ENCODE results near the gene WDR76.
A peak's percentile ranks its signal among the peaks of the same experiment; 100 is the strongest.

The WDR76 gene

DNA sequence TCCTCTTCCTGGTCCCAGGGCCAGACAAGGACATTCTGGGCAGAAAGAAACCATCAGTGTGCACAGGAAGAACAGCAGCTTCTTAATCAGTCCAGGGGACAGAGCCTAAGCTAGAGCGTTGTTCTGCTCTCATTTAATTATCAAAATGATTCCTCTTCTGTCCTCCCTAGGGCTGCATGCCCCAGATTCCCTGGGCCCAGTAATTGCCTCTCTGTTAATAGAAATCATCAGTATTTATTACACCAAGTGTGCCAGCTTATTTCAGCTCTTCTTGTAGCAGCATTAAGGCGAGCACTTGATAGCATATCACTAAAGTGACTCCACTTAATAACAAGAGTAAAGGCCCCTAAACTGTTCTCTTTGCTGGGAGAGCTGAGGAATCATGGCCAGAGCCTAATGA lies 72.1 kb downstream of the WDR76 start:
- no peak for TF ChIP-seq CTCF (IDR thresholded peaks at IDR 0.05; ENCODE audit: insufficient read depth, low read length, poor library complexity, severe bottlenecking)
- no peak for DNase-seq (ENCODE audit: extremely low read depth, insufficient read length)
- Histone ChIP-seq H3K36me3 (ENCODE audit: control insufficient read depth, insufficient read depth, low read length) (no peaks in the 10 kb centered on the region), H3K27me3 (replicated peaks; ENCODE audit: control insufficient read depth, insufficient read depth, low read length) (no peaks in the 10 kb centered on the region), H3K4me3 (replicated peaks; ENCODE audit: low read depth, low read length) (no peak overlapping the region)

DNA sequence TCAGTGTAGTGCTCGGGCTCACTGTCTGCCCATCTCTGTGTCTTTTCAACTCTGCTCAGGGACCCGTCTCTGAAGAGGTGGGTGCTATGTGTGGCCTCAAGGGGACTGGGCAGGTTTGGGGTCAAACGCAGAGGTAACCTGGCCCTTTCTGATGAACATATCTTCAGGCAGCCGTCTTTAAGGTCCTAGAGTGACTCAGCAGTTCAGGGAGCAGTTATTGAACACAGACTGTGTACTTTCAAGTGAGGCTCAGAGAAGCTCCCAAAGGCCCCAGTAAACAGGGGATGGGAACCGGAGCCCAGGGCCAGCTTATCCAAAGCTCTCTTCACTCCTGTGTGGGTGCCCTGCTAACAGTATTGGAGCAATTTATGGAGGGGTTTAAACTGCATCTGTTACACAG lies 73.1 kb downstream of the WDR76 start:
- no peak for TF ChIP-seq CTCF (IDR thresholded peaks at IDR 0.05; ENCODE audit: insufficient read depth, low read length, poor library complexity, severe bottlenecking)
- DNase-seq (ENCODE audit: extremely low read depth, insufficient read length) = no peak
- Histone ChIP-seq H3K4me3 (replicated peaks; ENCODE audit: low read depth, low read length) (no peak overlapping the region), H3K36me3 (ENCODE audit: control insufficient read depth, insufficient read depth, low read length) (no peaks in the 10 kb centered on the region), H3K27me3 (replicated peaks; ENCODE audit: control insufficient read depth, insufficient read depth, low read length) (no peaks in the 10 kb centered on the region)

- Histone ChIP-seq H3K27me3 (replicated peaks; ENCODE audit: control insufficient read depth, insufficient read depth, low read length) (no peaks in the 10 kb centered on the region), H3K36me3 (ENCODE audit: control insufficient read depth, insufficient read depth, low read length) (no peaks in the 10 kb centered on the region), H3K4me3 (replicated peaks; ENCODE audit: low read depth, low read length) (no peak overlapping the region)
- no peak for DNase-seq (ENCODE audit: extremely low read depth, insufficient read length)
- no peak for TF ChIP-seq CTCF (IDR thresholded peaks at IDR 0.05; ENCODE audit: insufficient read depth, low read length, poor library complexity, severe bottlenecking)
These were observed 74.2 kb downstream of the WDR76 start for GRCh38 chr15:43900996-43901395.

DNA sequence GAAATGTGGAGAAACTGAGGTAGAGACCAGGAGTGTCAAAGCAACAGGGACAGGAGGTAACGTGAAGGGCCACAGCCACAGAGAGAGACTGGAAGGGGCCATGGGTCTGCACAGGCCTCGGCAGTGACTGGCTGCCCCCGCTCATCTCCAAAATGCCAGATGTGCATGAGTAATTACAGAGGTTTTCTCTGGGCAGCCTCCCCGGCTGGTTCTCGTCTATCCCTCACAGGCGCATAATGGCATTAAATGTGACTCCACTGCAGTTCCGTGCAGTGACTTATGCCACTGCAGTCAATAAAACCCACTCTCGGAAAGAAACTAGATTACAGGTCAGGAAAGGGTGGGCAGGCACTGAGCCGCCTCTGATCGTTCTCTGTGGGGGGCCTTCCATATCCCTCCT lies 74.7 kb downstream of the WDR76 start:
- no peak for DNase-seq (ENCODE audit: extremely low read depth, insufficient read length)
- no peak for TF ChIP-seq CTCF (IDR thresholded peaks at IDR 0.05; ENCODE audit: insufficient read depth, low read length, poor library complexity, severe bottlenecking)
- H3K27me3 ChIP-seq (replicated peaks; ENCODE audit: control insufficient read depth, insufficient read depth, low read length) = no peaks in the 10 kb centered on the region
- no peak overlapping the region for H3K4me3 ChIP-seq (replicated peaks; ENCODE audit: low read depth, low read length)
- no peaks in the 10 kb centered on the region for H3K36me3 ChIP-seq (ENCODE audit: control insufficient read depth, insufficient read depth, low read length)

- DNase-seq (ENCODE audit: extremely low read depth, insufficient read length) = peak; percentile 23
- Histone ChIP-seq H3K4me3 (replicated peaks; ENCODE audit: low read depth, low read length) (no peak overlapping the region), H3K36me3 (ENCODE audit: control insufficient read depth, insufficient read depth, low read length) (no peaks in the 10 kb centered on the region), H3K27me3 (replicated peaks; ENCODE audit: control insufficient read depth, insufficient read depth, low read length) (no peaks in the 10 kb centered on the region)
- peak; percentile 86 for TF ChIP-seq CTCF (IDR thresholded peaks at IDR 0.05; ENCODE audit: insufficient read depth, low read length, poor library complexity, severe bottlenecking)
These were observed 77.1 kb downstream of the WDR76 start for GRCh38 chr15:43903864-43904290.

GRCh38 chr15:43905755-43906154 lies 79.0 kb downstream of the WDR76 start:
- DNase-seq (ENCODE audit: extremely low read depth, insufficient read length) = no peak
- no peak for TF ChIP-seq CTCF (IDR thresholded peaks at IDR 0.05; ENCODE audit: insufficient read depth, low read length, poor library complexity, severe bottlenecking)
- H3K4me3 ChIP-seq (replicated peaks; ENCODE audit: low read depth, low read length) = no peak overlapping the region
- no peaks in the 10 kb centered on the region for H3K27me3 ChIP-seq (replicated peaks; ENCODE audit: control insufficient read depth, insufficient read depth, low read length)
- no peaks in the 10 kb centered on the region for H3K36me3 ChIP-seq (ENCODE audit: control insufficient read depth, insufficient read depth, low read length)
